GM23338 (cell line): ENCODE data around the gene ANO6. TPM values are rescaled to one million over a fixed set of nuclear protein-coding genes. Genes with fewer than 3 reads are reported as not detected.

Source experiments
- ATAC-seq: fragments of 200-7000 bp; cut with Tn5 transposase; 3 replicates; pipeline ENCODE4 v1.9.1; 2020
- DNase-seq: peaks from one replicate; pipeline ENCODE4 v3.0.0-alpha.2; 2015; ENCODE audit warnings: low spot score
- H2AFZ ChIP-seq: fragments of 200-600 bp; sonication (generic); 2 replicates; pipeline ENCODE4 v1.8.0; 2016; ENCODE audit warnings: antibody characterized with exemption, mild to moderate bottlenecking, moderate library complexity
- H3F3A ChIP-seq: fragments of 200-600 bp; sonication (generic); replicated peaks from 2 replicates; pipeline ENCODE4 v1.8.0; 2017; ENCODE audit warnings: antibody characterized with exemption, mixed run types, low read depth
- H3K27ac ChIP-seq: fragments of 200-600 bp; sonication (generic); 2 replicates; pipeline ENCODE4 v1.6.1; 2016; ENCODE audit warnings: low read depth
- H3K27me3 ChIP-seq: fragments of 200-600 bp; sonication (generic); 2 replicates; pipeline ENCODE4 v1.8.0; 2016; ENCODE audit warnings: mild to moderate bottlenecking, mixed run types, moderate library complexity; ENCODE audit not compliant: insufficient read depth
- H3K36me3 ChIP-seq: fragments of 200-600 bp; sonication (generic); 2 replicates; pipeline ENCODE4 v1.8.0; 2016; ENCODE audit warnings: mild to moderate bottlenecking; ENCODE audit not compliant: insufficient read depth
- H3K4me1 ChIP-seq: fragments of 200-600 bp; sonication (generic); 2 replicates; pipeline ENCODE4 v1.8.0; 2016; ENCODE audit warnings: mild to moderate bottlenecking, moderate library complexity; ENCODE audit not compliant: insufficient read depth
- H3K4me2 ChIP-seq: fragments of 200-600 bp; sonication (generic); 2 replicates; pipeline ENCODE4 v1.7.1; 2017; ENCODE audit warnings: mixed run types
- H3K4me3 ChIP-seq: fragments of 200-600 bp; sonication (generic); 2 replicates; pipeline ENCODE4 v1.6.1; 2016; ENCODE audit warnings: mixed run types
- H3K79me2 ChIP-seq: fragments of 200-600 bp; sonication (generic); replicated peaks from 2 replicates; pipeline ENCODE4 v1.8.0; 2017; ENCODE audit warnings: mild to moderate bottlenecking; ENCODE audit not compliant: insufficient read depth
- H3K9me2 ChIP-seq: fragments of 200-600 bp; sonication (generic); 2 replicates; pipeline ENCODE4 v1.8.0; 2017; ENCODE audit not compliant: insufficient read depth
- H4K20me1 ChIP-seq: fragments of 200-600 bp; sonication (generic); replicated peaks from 2 replicates; pipeline ENCODE4 v1.8.0; 2017; ENCODE audit warnings: mild to moderate bottlenecking; ENCODE audit not compliant: insufficient read depth
- H3K27ac Mint-ChIP-seq: 2 replicates; pipeline ENCODE4 v1.8.0; 2020; ENCODE audit warnings: inconsistent platforms, mild to moderate bottlenecking, moderate library complexity, mixed read lengths
- H3K27me3 Mint-ChIP-seq: 3 replicates; pipeline ENCODE4 v1.8.0; 2022; ENCODE audit warnings: low read depth, mild to moderate bottlenecking, moderate library complexity, mixed read lengths, inconsistent platforms; ENCODE audit not compliant: insufficient read depth, poor library complexity
- H3K36me3 Mint-ChIP-seq: 3 replicates; pipeline ENCODE4 v1.8.0; 2021; ENCODE audit warnings: low read depth, mild to moderate bottlenecking, inconsistent platforms, moderate library complexity, mixed read lengths
- H3K4me1 Mint-ChIP-seq: 3 replicates; pipeline ENCODE4 v1.8.0; 2020; ENCODE audit warnings: mild to moderate bottlenecking, inconsistent platforms, mixed read lengths
- H3K4me3 Mint-ChIP-seq: 3 replicates; pipeline ENCODE4 v1.8.0; 2021; ENCODE audit warnings: moderate library complexity, mild to moderate bottlenecking, inconsistent platforms, mixed read lengths
- H3K9me3 Mint-ChIP-seq: 3 replicates; pipeline ENCODE4 v1.8.0; 2020; ENCODE audit warnings: moderate library complexity, mild to moderate bottlenecking, inconsistent platforms, mixed read lengths
- EZH2 ChIP-seq: fragments of 200-600 bp; sonication (generic); IDR thresholded peaks from one replicate; pipeline ENCODE4 v1.8.0; 2017; ENCODE audit warnings: antibody characterized with exemption, mild to moderate bottlenecking, low read depth; ENCODE audit not compliant: unreplicated experiment
- JUNB ChIP-seq: IDR thresholded peaks from one replicate; pipeline ENCODE4 v1.6.1; 2016; ENCODE audit warnings: antibody characterized with exemption; ENCODE audit not compliant: unreplicated experiment
- NANOG ChIP-seq: IDR thresholded peaks from 2 replicates; pipeline ENCODE4 v1.6.1; 2016; ENCODE audit warnings: antibody characterized with exemption, borderline replicate concordance
- REST ChIP-seq: IDR thresholded peaks from one replicate; pipeline ENCODE4 v1.6.1; 2018; ENCODE audit warnings: antibody characterized with exemption; ENCODE audit not compliant: unreplicated experiment
- ZNF331 ChIP-seq: fragments of 250-450 bp; sonication (Bioruptor Pico); IDR thresholded peaks from 2 replicates; pipeline ENCODE4 v1.5.0; 2020; ENCODE audit warnings: low read depth, mild to moderate bottlenecking, moderate library complexity
- polyA plus RNA-seq: library from polyadenylated mRNA; unstranded; fragments of >200 nt; fragmentation: Nextera tagmentation; extraction: Ambion mirVana; gene quantifications from 2 replicates; pipeline ENCODE4 v1.2.1, GENCODE V29; 2016
- total RNA-seq: library from RNA; depleted of rRNA; stranded (reverse); fragments of >200 nt; shearing (Covaris generic); gene quantifications from 2 replicates; pipeline ENCODE4 v1.2.3, GENCODE V29; 2014
- TF ChIP-seq, protein P1 (sequence below): fragments of 250-450 bp; sonication (Bioruptor Pico); IDR thresholded peaks from 2 replicates; pipeline ENCODE4 v1.5.0; 2020; ENCODE audit warnings: mild to moderate bottlenecking, moderate library complexity

Gene ANO6
- total and polyA plus RNA-seq, 2 experiments from 2014 or later = 21.1 to 48.9 TPM

DNA sequence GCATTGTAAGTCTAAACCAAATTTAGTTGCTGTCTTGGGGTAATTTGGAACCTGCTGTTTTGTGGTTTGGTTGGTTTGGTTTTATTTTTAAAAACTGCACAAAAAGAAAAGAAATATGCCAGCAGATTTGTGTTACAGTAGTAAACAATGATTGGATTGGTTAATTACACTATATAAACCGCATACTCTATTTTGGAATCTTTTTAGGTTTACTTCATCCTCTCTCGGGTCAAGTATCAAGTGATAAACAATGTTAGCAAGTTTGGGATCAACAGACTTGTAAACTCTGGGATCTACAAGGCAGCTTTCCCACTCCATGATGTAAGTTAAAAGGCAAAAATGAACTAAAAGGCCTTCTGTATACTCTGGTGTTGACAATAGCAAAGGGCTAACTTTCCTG is 132.4 kb downstream of the ANO6 start:
- Histone ChIP-seq H3K4me3 (no peak overlapping the region), H3K4me1 (no peaks in the 10 kb centered on the region), H3K27me3 (no peaks in the 10 kb centered on the region), H4K20me1 (no peaks in the 10 kb centered on the region), H3K36me3 (peaks cover 13% of the 10 kb centered on the region), H2AFZ (no peak overlapping the region), H3K79me2 (no peaks in the 10 kb centered on the region), H3K9me2 (no peaks in the 10 kb centered on the region), H3F3A (no peaks in the 10 kb centered on the region), H3K27ac (no peak overlapping the region), H3K4me2 (no peak overlapping the region)
- Mint-ChIP-seq H3K4me1 (no peaks in the 10 kb centered on the region; the same call in 2 of the 3 replicates), H3K36me3 (peaks cover 49% of the 10 kb centered on the region), H3K27me3 (peaks cover 3% of the 10 kb centered on the region), H3K27ac (no peak overlapping the region), H3K9me3 (peaks cover 11% of the 10 kb centered on the region; the same call in 2 of the 3 replicates), H3K4me3 (no peak overlapping the region)
- ATAC-seq (no peak), DNase-seq (no peak)
- no peak for TF ChIP-seq NANOG
- TF ChIP-seq, protein P1, sequence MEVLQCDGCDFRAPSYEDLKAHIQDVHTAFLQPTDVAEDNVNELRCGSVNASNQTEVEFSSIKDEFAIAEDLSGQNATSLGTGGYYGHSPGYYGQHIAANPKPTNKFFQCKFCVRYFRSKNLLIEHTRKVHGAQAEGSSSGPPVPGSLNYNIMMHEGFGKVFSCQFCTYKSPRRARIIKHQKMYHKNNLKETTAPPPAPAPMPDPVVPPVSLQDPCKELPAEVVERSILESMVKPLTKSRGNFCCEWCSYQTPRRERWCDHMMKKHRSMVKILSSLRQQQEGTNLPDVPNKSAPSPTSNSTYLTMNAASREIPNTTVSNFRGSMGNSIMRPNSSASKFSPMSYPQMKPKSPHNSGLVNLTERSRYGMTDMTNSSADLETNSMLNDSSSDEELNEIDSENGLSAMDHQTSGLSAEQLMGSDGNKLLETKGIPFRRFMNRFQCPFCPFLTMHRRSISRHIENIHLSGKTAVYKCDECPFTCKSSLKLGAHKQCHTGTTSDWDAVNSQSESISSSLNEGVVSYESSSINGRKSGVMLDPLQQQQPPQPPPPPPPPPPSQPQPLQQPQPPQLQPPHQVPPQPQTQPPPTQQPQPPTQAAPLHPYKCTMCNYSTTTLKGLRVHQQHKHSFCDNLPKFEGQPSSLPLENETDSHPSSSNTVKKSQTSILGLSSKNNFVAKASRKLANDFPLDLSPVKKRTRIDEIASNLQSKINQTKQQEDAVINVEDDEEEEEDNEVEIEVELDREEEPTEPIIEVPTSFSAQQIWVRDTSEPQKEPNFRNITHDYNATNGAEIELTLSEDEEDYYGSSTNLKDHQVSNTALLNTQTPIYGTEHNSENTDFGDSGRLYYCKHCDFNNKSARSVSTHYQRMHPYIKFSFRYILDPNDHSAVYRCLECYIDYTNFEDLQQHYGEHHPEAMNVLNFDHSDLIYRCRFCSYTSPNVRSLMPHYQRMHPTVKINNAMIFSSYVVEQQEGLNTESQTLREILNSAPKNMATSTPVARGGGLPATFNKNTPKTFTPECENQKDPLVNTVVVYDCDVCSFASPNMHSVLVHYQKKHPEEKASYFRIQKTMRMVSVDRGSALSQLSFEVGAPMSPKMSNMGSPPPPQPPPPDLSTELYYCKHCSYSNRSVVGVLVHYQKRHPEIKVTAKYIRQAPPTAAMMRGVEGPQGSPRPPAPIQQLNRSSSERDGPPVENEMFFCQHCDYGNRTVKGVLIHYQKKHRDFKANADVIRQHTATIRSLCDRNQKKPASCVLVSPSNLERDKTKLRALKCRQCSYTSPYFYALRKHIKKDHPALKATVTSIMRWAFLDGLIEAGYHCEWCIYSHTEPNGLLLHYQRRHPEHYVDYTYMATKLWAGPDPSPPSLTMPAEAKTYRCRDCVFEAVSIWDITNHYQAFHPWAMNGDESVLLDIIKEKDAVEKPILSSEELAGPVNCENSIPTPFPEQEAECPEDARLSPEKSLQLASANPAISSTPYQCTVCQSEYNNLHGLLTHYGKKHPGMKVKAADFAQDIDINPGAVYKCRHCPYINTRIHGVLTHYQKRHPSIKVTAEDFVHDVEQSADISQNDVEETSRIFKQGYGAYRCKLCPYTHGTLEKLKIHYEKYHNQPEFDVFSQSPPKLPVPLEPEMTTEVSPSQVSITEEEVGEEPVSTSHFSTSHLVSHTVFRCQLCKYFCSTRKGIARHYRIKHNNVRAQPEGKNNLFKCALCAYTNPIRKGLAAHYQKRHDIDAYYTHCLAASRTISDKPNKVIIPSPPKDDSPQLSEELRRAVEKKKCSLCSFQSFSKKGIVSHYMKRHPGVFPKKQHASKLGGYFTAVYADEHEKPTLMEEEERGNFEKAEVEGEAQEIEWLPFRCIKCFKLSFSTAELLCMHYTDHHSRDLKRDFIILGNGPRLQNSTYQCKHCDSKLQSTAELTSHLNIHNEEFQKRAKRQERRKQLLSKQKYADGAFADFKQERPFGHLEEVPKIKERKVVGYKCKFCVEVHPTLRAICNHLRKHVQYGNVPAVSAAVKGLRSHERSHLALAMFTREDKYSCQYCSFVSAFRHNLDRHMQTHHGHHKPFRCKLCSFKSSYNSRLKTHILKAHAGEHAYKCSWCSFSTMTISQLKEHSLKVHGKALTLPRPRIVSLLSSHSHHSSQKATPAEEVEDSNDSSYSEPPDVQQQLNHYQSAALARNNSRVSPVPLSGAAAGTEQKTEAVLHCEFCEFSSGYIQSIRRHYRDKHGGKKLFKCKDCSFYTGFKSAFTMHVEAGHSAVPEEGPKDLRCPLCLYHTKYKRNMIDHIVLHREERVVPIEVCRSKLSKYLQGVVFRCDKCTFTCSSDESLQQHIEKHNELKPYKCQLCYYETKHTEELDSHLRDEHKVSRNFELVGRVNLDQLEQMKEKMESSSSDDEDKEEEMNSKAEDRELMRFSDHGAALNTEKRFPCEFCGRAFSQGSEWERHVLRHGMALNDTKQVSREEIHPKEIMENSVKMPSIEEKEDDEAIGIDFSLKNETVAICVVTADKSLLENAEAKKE (CRISPR knock-in tag) = no peak
- TF ChIP-seq ZNF331 = no peak
- TF ChIP-seq JUNB = no peak
- no peak for TF ChIP-seq REST
- no peak for TF ChIP-seq EZH2
